Stimulated activated CD4-positive, alpha-beta T cell treated with anti-CD3 and anti-CD28 coated beads, Interleukin-12 subunit alpha, Interleukin-12 subunit beta, amount 100 ng/mL, for 24 hours (primary cell): ENCODE data around the gene ESR2.
"Not testable (repeated sequence)": the region's sequence is repeated elsewhere in the genome, so short reads cannot be mapped to it uniquely, and the experiment has no call there.

Experiments
- DNase-seq, 2 experiments: peaks; one replicate each; pipeline ENCODE4 v3.0.0-alpha.2; 2020; ENCODE audit warnings: low read depth in 2 of 2

The ESR2 gene

DNA sequence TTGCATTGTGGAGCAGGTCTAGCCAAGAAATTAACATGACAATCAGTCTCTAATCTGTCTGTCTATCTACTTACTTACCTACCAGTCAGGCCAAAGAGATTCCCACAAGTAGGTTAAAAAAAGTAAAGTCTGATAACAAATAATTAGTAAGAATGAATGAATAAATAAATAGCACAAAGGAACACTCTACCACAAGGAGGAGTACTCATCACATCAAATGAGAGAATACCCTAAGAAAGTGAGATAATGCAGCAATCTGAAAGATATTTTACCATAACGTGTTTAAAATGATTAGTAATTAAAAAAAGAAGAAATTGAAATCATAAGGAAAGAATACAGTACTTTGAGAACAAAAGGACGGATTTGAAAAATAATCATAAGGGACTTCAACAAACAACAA lies 254.1 kb downstream of the ESR2 start:
- DNase-seq, result no peak

DNA sequence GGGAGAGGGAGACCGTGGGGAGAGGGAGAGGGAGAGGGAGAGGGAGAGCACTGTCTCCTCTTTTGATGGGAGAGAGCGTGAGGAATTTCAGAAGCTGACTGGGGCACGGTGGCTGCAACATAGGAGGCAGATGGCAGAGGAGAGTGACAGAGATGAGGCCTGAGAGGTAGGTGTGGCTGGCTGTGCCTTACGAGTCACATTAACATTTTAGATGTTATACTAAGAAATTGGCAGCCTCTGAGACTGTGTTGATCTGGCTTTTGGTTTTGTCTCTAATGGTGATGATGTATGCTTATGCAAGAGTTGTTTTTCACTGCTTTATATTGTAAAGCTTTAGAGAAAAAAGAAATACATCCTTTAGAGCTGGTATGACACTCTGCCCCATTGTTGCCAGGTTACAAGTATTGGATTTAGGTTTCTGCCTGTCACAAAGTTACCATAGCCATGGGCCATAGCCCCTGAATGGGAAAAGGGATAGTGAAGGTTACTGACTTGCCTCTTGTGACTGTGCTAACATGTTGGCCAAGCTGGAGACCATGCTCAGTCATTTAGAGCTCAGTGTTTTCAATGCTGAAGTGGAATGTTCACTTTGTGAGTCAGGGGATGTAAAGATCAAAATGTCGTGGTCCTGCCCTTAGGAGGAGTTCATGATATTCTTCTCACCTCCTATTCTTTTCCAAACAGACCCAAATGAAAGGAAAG lies 255.2 kb downstream of the ESR2 start:
- DNase-seq, result no peak

DNA sequence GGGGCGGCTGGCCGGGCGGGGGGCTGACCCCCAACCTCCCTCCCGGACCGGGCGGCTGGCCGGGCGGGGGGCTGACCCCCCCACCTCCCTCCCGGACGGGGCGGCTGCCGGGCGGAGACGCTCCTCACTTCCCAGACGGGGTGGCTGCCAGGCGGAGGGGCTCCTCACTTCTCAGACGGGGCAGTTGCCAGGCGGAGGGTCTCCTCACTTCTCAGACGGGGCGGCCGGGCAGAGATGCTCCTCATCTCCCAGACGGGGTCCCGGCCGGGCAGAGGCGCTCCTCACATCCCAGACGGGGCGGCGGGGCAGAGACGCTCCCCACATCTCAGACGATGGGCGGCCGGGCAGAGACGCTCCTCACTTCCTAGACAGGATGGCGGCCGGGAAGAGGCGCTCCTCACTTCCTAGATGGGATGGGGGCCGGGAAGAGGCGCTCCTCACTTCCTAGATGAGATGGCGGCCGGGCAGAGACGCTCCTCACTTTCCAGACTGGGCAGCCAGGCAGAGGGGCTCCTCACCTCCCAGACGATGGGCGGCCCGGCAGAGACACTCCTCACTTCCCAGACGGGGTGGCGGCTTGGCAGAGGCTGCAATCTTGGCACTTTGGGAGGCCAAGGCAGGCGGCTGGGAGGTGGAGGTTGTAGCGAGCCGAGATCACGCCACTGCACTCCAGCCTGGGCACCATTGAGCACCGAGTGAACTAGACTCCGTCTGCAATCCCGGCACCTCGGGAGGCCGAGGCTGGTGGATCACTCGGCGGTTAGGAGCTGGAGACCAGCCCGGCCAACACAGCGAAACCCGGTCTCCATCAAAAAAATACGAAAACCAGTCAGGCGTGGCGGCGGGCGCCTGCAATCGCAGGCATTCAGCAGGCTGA lies 256.1 kb downstream of the ESR2 start:
- not testable (repeated sequence) for DNase-seq

DNA sequence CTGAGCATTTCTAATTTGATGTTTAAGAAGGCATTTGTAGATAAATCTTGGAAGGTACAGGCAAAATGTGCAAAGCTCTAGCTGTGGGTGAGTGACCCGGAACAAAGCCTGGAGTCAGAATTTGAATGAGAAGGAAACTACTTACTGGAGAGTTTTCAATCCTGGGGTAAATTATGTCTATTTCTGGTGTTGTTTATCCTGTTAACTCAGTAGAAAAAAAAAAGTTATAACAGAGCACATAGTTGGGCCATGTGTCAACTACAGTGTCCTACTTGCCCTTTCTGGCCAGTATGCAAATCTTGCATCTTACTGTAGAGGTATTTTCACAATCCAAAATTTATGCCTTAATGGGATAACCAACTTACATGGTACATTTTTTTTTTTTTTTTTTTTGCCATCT lies 259.0 kb downstream of the ESR2 start:
- no peak for DNase-seq
